Measurements from ENCODE around the gene CORO2A.

GRCh38 chr9:98099898-98100297 lies 92.5 kb downstream of the CORO2A start:
- no peak for TF ChIP-seq CTCF (IDR thresholded peaks at IDR 0.05)
- no peak for TF ChIP-seq POLR2AphosphoS5 (IDR thresholded peaks at IDR 0.05)
- no peak for TF ChIP-seq POLR2A (IDR thresholded peaks at IDR 0.05)
